ENCODE measurements around the gene SRRM2.

Gene SRRM2

GRCh38 chr16:2751577-2752034 lies 832 bp upstream of the SRRM2 start:
- TF ChIP-seq GABPA (IDR thresholded peaks at IDR 0.05; ENCODE audit: low read depth) = peak; percentile 44; the same call in 1 of the 2 replicates
- TF ChIP-seq, protein P1, sequence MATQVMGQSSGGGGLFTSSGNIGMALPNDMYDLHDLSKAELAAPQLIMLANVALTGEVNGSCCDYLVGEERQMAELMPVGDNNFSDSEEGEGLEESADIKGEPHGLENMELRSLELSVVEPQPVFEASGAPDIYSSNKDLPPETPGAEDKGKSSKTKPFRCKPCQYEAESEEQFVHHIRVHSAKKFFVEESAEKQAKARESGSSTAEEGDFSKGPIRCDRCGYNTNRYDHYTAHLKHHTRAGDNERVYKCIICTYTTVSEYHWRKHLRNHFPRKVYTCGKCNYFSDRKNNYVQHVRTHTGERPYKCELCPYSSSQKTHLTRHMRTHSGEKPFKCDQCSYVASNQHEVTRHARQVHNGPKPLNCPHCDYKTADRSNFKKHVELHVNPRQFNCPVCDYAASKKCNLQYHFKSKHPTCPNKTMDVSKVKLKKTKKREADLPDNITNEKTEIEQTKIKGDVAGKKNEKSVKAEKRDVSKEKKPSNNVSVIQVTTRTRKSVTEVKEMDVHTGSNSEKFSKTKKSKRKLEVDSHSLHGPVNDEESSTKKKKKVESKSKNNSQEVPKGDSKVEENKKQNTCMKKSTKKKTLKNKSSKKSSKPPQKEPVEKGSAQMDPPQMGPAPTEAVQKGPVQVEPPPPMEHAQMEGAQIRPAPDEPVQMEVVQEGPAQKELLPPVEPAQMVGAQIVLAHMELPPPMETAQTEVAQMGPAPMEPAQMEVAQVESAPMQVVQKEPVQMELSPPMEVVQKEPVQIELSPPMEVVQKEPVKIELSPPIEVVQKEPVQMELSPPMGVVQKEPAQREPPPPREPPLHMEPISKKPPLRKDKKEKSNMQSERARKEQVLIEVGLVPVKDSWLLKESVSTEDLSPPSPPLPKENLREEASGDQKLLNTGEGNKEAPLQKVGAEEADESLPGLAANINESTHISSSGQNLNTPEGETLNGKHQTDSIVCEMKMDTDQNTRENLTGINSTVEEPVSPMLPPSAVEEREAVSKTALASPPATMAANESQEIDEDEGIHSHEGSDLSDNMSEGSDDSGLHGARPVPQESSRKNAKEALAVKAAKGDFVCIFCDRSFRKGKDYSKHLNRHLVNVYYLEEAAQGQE (IDR thresholded peaks at IDR 0.05; ENCODE audit: insufficient replicate concordance, low read depth) = no peak

DNA sequence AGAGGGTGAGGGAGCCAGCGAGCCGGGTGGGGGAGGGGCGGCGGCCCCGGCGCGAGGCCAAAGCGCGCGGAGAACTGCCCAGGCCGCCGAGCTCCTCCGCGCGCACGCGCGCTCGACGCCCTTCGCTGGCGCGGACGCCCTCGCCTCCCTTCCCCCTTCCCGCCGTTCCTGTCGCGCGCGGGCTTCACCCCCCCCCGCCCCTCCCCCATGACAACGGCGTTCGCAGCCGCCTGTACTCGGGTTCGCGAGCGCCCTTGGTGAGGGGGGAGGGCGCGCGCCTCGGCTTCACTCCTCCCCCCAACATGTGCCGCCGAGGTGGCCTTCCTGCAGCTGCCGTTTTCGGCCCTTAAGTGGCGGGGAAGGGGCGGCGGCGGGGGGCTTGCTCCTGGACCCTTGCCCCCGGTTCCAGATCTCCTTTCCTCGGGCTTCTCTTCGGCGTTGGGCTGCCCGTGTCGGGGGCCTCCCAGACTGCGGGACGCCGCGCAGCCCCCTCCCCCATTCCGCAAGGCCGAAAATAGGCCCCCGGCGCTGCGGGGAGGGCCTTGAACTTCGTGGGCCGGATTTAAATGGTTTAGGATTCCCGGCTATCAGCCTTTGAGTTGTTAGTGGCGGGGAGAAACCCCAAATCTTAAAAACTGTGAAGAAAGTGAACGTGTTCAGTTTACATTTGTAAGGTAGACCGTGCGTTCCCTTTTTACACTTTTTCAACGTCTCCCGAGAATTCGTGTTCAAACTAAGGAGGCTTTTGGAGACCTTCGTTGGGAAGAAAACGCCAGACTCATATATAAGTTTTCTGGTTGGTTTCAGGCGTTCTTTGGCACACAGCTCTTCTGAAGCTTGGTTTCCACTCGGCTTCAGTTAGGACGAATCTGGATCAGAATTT lies 653 bp downstream of the SRRM2 start:
- Histone ChIP-seq H3K27me3 (ENCODE audit: insufficient read depth, poor library complexity, severe bottlenecking) (no peaks in the 10 kb centered on the region), H3K27ac (replicated peaks) (peak overlapping the region; percentile 96), H3K4me3 (replicated peaks; ENCODE audit: insufficient read depth, low read length) (peak overlapping the region; percentile 50)
- TF ChIP-seq POLR2AphosphoS5 (IDR thresholded peaks at IDR 0.05; ENCODE audit: low read depth) = no peak
- TF ChIP-seq SPI1 (IDR thresholded peaks at IDR 0.05; ENCODE audit: borderline replicate concordance, low read depth) = no peak
- no peak for TF ChIP-seq CTCF (IDR thresholded peaks at IDR 0.05; ENCODE audit: insufficient read depth, low read length)
- TF ChIP-seq, protein P1 (IDR thresholded peaks at IDR 0.05; ENCODE audit: insufficient replicate concordance, low read depth) = no peak
- TF ChIP-seq GABPA (IDR thresholded peaks at IDR 0.05; ENCODE audit: low read depth) = no peak
- peak; percentile 1 to 76 for DNase-seq (ENCODE audit: low read depth in 1 of 2, low spot score in 1 of 2)

More at GRCh38 chr16:2751577-2752034, 832 bp upstream of the SRRM2 start:
- DNase-seq (ENCODE audit: low read depth in 1 of 2, low spot score in 1 of 2) = no peak
- H3K27ac ChIP-seq (replicated peaks) = peak overlapping the region; percentile 96
- peak overlapping the region; percentile 50 for H3K4me3 ChIP-seq (replicated peaks; ENCODE audit: insufficient read depth, low read length)
- H3K27me3 ChIP-seq (ENCODE audit: insufficient read depth, poor library complexity, severe bottlenecking) = no peaks in the 10 kb centered on the region

- Histone ChIP-seq H3K4me3 (replicated peaks; ENCODE audit: insufficient read depth, low read length) (peak overlapping the region; percentile 50), H3K27me3 (ENCODE audit: insufficient read depth, poor library complexity, severe bottlenecking) (no peaks in the 10 kb centered on the region), H3K27ac (replicated peaks) (peak overlapping the region; percentile 96)
- TF ChIP-seq POLR2AphosphoS5 (IDR thresholded peaks at IDR 0.05; ENCODE audit: low read depth) = no peak
- TF ChIP-seq, protein P1 (IDR thresholded peaks at IDR 0.05; ENCODE audit: insufficient replicate concordance, low read depth) = no peak
- no peak for TF ChIP-seq SPI1 (IDR thresholded peaks at IDR 0.05; ENCODE audit: borderline replicate concordance, low read depth)
- TF ChIP-seq GABPA (IDR thresholded peaks at IDR 0.05; ENCODE audit: low read depth) = no peak
- DNase-seq (ENCODE audit: low read depth in 1 of 2, low spot score in 1 of 2) = no peak
These were observed 1.2 kb downstream of the SRRM2 start for GRCh38 chr16:2753733-2754020.

GRCh38 chr16:2755158-2755557 lies 2.7 kb downstream of the SRRM2 start:
- peak in 1 of 2 experiments; percentile 11 for DNase-seq (ENCODE audit: low read depth in 1 of 2, low spot score in 1 of 2)
- TF ChIP-seq POLR2AphosphoS5 (IDR thresholded peaks at IDR 0.05; ENCODE audit: low read depth) (no peak), SPI1 (IDR thresholded peaks at IDR 0.05; ENCODE audit: borderline replicate concordance, low read depth) (peak; percentile 37; the same call in 1 of the 2 replicates), CTCF (IDR thresholded peaks at IDR 0.05; ENCODE audit: insufficient read depth, low read length) (no peak)
- no peaks in the 10 kb centered on the region for H3K27me3 ChIP-seq (ENCODE audit: insufficient read depth, poor library complexity, severe bottlenecking)
- H3K27ac ChIP-seq (replicated peaks) = peak overlapping the region; percentile 96
- peak overlapping the region; percentile 50; the same call in 1 of the 2 replicates for H3K4me3 ChIP-seq (replicated peaks; ENCODE audit: insufficient read depth, low read length)
